ENCODE measurements around the gene KCNIP4. TPM values are rescaled to one million over a fixed set of nuclear protein-coding genes. Genes with fewer than 3 reads are reported as not detected.

KCNIP4 gene
- total and polyA plus RNA-seq, 3 donors from 2014 or later, result 0.68 TPM; not detected in 2

DNA sequence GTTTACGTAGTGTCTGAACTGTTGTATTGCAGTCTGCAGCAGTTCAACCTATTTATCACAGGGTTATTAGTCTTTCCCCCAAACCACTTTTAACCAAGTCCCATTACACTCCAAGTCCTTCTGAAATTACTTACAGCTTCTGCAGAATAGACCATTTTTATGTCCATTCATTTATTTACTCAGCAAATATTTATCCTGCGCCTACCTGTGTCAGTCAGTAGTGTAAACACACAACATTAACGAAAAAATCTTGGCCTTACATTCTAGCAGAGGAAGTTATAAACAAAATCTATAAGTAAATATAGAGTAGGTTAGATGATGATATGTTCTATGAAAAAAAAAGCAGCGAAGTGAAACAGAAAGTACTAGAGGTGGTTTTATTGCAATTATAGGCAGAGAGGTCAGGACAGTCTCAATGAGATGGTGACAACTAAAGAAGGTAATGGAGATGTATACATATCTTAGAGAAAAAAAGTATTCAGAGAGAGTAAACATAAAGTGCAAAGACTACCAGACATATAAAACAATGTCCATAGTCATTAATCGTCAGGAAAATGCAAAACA is 534.7 kb downstream of the KCNIP4 start:
- WGBS, 2 donors, result 85 to 88% methylated on average over 5 of the region's 5 CpGs

DNA sequence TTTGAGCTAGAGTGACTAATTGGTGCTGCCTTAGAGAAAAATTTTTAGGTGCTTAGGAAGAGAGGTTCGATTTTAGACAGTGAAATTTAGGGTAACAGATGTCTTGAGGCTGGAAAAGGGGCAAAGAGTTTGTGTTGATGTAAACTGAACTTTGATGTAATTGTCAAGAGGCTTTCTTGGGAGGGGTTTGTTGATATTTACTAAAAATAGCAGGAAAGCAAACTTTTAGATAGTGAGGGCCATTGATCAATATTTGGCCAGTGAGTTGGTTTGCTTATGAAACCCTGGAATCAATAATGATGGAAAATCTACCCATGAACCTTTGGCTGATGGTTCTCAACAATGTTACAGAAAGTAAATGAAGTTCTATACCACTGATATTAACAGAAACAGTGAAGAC is 537.5 kb downstream of the KCNIP4 start:
- intact Hi-C loops (cut with DNase I; ENCODE audit: low total_unique reads), result no loop called here
- DNase-seq, result no peak
- TF ChIP-seq, protein P1, sequence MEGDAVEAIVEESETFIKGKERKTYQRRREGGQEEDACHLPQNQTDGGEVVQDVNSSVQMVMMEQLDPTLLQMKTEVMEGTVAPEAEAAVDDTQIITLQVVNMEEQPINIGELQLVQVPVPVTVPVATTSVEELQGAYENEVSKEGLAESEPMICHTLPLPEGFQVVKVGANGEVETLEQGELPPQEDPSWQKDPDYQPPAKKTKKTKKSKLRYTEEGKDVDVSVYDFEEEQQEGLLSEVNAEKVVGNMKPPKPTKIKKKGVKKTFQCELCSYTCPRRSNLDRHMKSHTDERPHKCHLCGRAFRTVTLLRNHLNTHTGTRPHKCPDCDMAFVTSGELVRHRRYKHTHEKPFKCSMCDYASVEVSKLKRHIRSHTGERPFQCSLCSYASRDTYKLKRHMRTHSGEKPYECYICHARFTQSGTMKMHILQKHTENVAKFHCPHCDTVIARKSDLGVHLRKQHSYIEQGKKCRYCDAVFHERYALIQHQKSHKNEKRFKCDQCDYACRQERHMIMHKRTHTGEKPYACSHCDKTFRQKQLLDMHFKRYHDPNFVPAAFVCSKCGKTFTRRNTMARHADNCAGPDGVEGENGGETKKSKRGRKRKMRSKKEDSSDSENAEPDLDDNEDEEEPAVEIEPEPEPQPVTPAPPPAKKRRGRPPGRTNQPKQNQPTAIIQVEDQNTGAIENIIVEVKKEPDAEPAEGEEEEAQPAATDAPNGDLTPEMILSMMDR (IDR thresholded peaks at IDR 0.05), result no peak
- no peak for TF ChIP-seq POLR2A (IDR thresholded peaks at IDR 0.05)
- Histone ChIP-seq H3K27me3 (no peaks in the 10 kb centered on the region), H3K27ac (no peak overlapping the region), H3K36me3 (ENCODE audit: low read depth, missing control alignments) (no peaks in the 10 kb centered on the region), H3K9me3 (no peaks in the 10 kb centered on the region), H3K4me3 (no peak overlapping the region), H3K4me1 (no peaks in the 10 kb centered on the region)
- WGBS, 2 donors, result 57 to 76% methylated on average over 1 of the region's 1 CpG

More for the DNA sequence above, 534.7 kb downstream of the KCNIP4 start:
- no peaks in the 10 kb centered on the region for H3K4me1 ChIP-seq
- H3K36me3 ChIP-seq (ENCODE audit: low read depth, missing control alignments), result no peaks in the 10 kb centered on the region
- TF ChIP-seq POLR2A (IDR thresholded peaks at IDR 0.05), result no peak
- TF ChIP-seq, protein P1 (IDR thresholded peaks at IDR 0.05), result no peak
- no peaks in the 10 kb centered on the region for H3K27me3 ChIP-seq
- DNase-seq, result no peak
- no peaks in the 10 kb centered on the region for H3K9me3 ChIP-seq
- H3K4me3 ChIP-seq, result no peak overlapping the region
- no peak overlapping the region for H3K27ac ChIP-seq
- intact Hi-C loops (cut with DNase I; ENCODE audit: low total_unique reads), result no loop called here

DNA sequence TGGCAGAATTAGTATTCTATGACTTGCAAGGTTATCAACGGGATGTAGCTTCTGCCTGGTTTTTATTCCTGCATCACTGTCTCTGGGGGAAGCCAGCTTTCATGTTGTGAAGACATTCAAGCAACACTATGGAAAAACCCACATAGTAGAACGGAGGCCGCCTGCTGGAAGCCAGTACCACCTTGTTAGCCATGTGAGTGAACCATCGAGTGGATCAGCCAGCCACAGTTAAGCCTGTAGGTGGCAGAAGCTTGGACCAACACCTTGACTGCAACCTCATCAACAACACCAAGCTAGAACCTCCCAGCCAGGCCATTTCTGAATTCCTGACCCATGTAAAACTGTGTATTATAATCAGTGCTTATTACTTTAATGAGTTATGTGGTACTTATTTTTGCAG is 538.2 kb downstream of the KCNIP4 start:
- Histone ChIP-seq H3K4me3 (no peak overlapping the region), H3K9me3 (no peaks in the 10 kb centered on the region), H3K36me3 (ENCODE audit: low read depth, missing control alignments) (no peaks in the 10 kb centered on the region), H3K27ac (no peak overlapping the region), H3K4me1 (no peaks in the 10 kb centered on the region), H3K27me3 (no peaks in the 10 kb centered on the region)
- TF ChIP-seq POLR2A (IDR thresholded peaks at IDR 0.05), result no peak
- TF ChIP-seq, protein P1 (IDR thresholded peaks at IDR 0.05), result no peak
- no peak for DNase-seq
- intact Hi-C loops (cut with DNase I; ENCODE audit: low total_unique reads), result no loop called here
- WGBS, 2 donors, result 87 to 90% methylated on average over 4 of the region's 4 CpGs

DNA sequence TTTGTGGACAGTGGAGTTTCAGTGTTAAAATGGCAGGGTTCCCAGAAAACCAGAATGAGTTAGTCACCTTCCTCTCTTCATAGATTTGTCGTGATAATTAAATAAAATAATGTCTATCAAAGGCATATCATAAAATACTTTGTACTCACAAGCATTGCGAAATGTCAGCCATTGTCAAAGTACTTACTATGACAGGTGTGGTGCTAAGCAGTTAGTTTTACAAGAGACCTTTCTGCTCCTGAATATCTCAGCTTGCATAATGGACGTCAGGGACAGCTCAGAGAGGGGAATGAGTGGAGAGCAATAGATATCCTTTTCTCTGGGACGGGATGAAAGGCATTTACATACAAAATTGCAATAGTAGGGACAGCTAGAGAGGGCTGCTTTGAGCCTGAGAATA is 560.9 kb downstream of the KCNIP4 start:
- H3K4me3 ChIP-seq, result no peak overlapping the region
- H3K27me3 ChIP-seq, result no peaks in the 10 kb centered on the region
- TF ChIP-seq POLR2A (IDR thresholded peaks at IDR 0.05), result no peak
- TF ChIP-seq, protein P1 (IDR thresholded peaks at IDR 0.05), result no peak
- no peaks in the 10 kb centered on the region for H3K4me1 ChIP-seq
- no peaks in the 10 kb centered on the region for H3K9me3 ChIP-seq
- no peak for DNase-seq
- intact Hi-C loops (cut with DNase I; ENCODE audit: low total_unique reads), result no loop called here
- WGBS, 2 donors, result 54 to 62% methylated on average over 4 of the region's 4 CpGs
- H3K27ac ChIP-seq, result no peak overlapping the region
- H3K36me3 ChIP-seq (ENCODE audit: low read depth, missing control alignments), result no peaks in the 10 kb centered on the region

DNA sequence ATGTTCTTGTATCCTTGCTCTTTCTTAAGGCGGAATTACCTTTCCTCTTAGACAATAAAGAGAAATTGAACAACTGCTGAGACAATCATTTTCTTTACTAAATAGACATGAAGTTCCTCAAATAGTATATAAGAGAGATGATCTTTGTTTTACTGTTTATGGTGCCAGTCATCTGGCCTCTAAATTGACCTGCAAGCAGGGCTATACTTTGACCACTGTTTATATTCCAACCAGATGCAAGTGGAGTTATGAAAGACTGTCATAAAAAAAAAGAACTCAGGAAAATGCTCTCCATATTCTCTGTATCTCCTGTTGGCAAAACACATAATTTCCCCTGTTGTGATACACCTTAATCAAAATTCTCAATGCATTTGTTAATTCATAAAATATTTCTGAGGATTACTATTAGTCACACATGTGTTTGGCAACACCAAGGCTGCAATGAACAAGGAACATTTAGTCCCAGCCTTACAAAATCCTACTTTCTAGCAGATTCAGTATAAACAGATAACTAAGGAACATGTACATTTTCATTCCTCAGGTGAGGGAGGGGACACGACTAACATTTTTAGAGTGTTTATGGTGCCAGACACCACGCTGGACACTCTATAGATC is 562.3 kb downstream of the KCNIP4 start:
- DNase-seq, result no peak

More for the DNA sequence above, 562.3 kb downstream of the KCNIP4 start:
- intact Hi-C loops (cut with DNase I; ENCODE audit: low total_unique reads), result no loop called here
- Histone ChIP-seq H3K27ac (no peak overlapping the region), H3K27me3 (no peaks in the 10 kb centered on the region), H3K4me1 (no peaks in the 10 kb centered on the region), H3K36me3 (ENCODE audit: low read depth, missing control alignments) (no peaks in the 10 kb centered on the region), H3K4me3 (no peak overlapping the region), H3K9me3 (no peaks in the 10 kb centered on the region)
- WGBS, 2 donors, result 82 to 86% methylated on average over 3 of the region's 3 CpGs
- TF ChIP-seq, protein P1 (IDR thresholded peaks at IDR 0.05), result no peak
- TF ChIP-seq POLR2A (IDR thresholded peaks at IDR 0.05), result no peak
